Measurements from ENCODE around the gene TSPAN12. TPM values are rescaled to one million over a fixed set of nuclear protein-coding genes. Genes with fewer than 3 reads are reported as not detected.

Gene TSPAN12
- total and polyA plus RNA-seq, 2 donors (not counting 1 experiment from before 2014, with no cell fraction given) = 1.7 to 2.7 TPM

GRCh38 chr7:120862987-120863590, 5.1 kb upstream of the TSPAN12 start:
- no peak overlapping the region for H3K4me3 ChIP-seq (replicated peaks in 1 of 4; ENCODE audit: control extremely low read depth in 1 of 4, insufficient read depth in 1 of 4, low read depth in 3 of 4, low read length in 4 of 4)
- H2AFZ ChIP-seq (ENCODE audit: low read length) = no peak overlapping the region
- no peaks in the 10 kb centered on the region for H3K36me3 ChIP-seq (ENCODE audit: control insufficient read depth, insufficient read depth, low read length)
- DNase-seq (ENCODE audit: low read depth in 2 of 2) = peak in 1 of 2 donors; percentile 8
- no peak for TF ChIP-seq CTCF (conservative IDR thresholded peaks at IDR 0.05 in 1 of 2, IDR thresholded peaks at IDR 0.05 in 1 of 2; ENCODE audit: low read depth in 1 of 2, low read length in 2 of 2)
- no peak for TF ChIP-seq EZH2 (IDR thresholded peaks at IDR 0.05; ENCODE audit: low read length, missing control alignments)
- H3K27ac ChIP-seq (ENCODE audit: insufficient read depth, low read length) = no peak overlapping the region
- no peak overlapping the region for H3K4me2 ChIP-seq (ENCODE audit: extremely low read depth, insufficient read depth, low read length)
- no peaks in the 10 kb centered on the region for H3K4me1 ChIP-seq (ENCODE audit: control insufficient read depth, extremely low read depth, insufficient read depth, low read length)
- no peaks in the 10 kb centered on the region for H3K9me3 ChIP-seq (ENCODE audit: control insufficient read depth, insufficient read depth, low read depth, low read length)
- H3K9ac ChIP-seq (ENCODE audit: insufficient read depth, low read length) = no peak overlapping the region
- H3K79me2 ChIP-seq (ENCODE audit: control insufficient read depth, insufficient read depth, low read length) = no peaks in the 10 kb centered on the region
- peaks cover 2% of the 10 kb centered on the region for H3K27me3 ChIP-seq (ENCODE audit: control insufficient read depth, insufficient read depth, low read length)
- H4K20me1 ChIP-seq (ENCODE audit: control insufficient read depth, extremely low read depth, insufficient read depth, low read length) = no peaks in the 10 kb centered on the region

GRCh38 chr7:120860156-120860555, 2.2 kb upstream of the TSPAN12 start:
- TF ChIP-seq CTCF (conservative IDR thresholded peaks at IDR 0.05 in 1 of 2, IDR thresholded peaks at IDR 0.05 in 1 of 2; ENCODE audit: low read depth in 1 of 2, low read length in 2 of 2) (no peak), EZH2 (IDR thresholded peaks at IDR 0.05; ENCODE audit: low read length, missing control alignments) (no peak)
- Histone ChIP-seq H3K27ac (ENCODE audit: insufficient read depth, low read length) (no peak overlapping the region), H4K20me1 (ENCODE audit: control insufficient read depth, extremely low read depth, insufficient read depth, low read length) (no peaks in the 10 kb centered on the region), H3K4me3 (replicated peaks in 1 of 4; ENCODE audit: control extremely low read depth in 1 of 4, insufficient read depth in 1 of 4, low read depth in 3 of 4, low read length in 4 of 4) (no peak overlapping the region), H3K4me2 (ENCODE audit: extremely low read depth, insufficient read depth, low read length) (no peak overlapping the region), H3K36me3 (ENCODE audit: control insufficient read depth, insufficient read depth, low read length) (no peaks in the 10 kb centered on the region), H3K27me3 (ENCODE audit: control insufficient read depth, insufficient read depth, low read length) (no peaks in the 10 kb centered on the region), H3K79me2 (ENCODE audit: control insufficient read depth, insufficient read depth, low read length) (no peaks in the 10 kb centered on the region), H3K4me1 (ENCODE audit: control insufficient read depth, extremely low read depth, insufficient read depth, low read length) (no peaks in the 10 kb centered on the region), H3K9me3 (ENCODE audit: control insufficient read depth, insufficient read depth, low read depth, low read length) (no peaks in the 10 kb centered on the region), H2AFZ (ENCODE audit: low read length) (no peak overlapping the region), H3K9ac (ENCODE audit: insufficient read depth, low read length) (no peak overlapping the region)
- DNase-seq (ENCODE audit: low read depth in 2 of 2) = no peak

GRCh38 chr7:120859459-120859858, 1.5 kb upstream of the TSPAN12 start:
- DNase-seq (ENCODE audit: low read depth in 2 of 2) = no peak
- Histone ChIP-seq H3K4me1 (ENCODE audit: control insufficient read depth, extremely low read depth, insufficient read depth, low read length) (no peaks in the 10 kb centered on the region), H3K27ac (ENCODE audit: insufficient read depth, low read length) (no peak overlapping the region), H3K4me2 (ENCODE audit: extremely low read depth, insufficient read depth, low read length) (no peak overlapping the region), H3K27me3 (ENCODE audit: control insufficient read depth, insufficient read depth, low read length) (no peaks in the 10 kb centered on the region), H3K9ac (ENCODE audit: insufficient read depth, low read length) (no peak overlapping the region), H3K9me3 (ENCODE audit: control insufficient read depth, insufficient read depth, low read depth, low read length) (no peaks in the 10 kb centered on the region), H3K79me2 (ENCODE audit: control insufficient read depth, insufficient read depth, low read length) (no peaks in the 10 kb centered on the region), H3K4me3 (replicated peaks in 1 of 4; ENCODE audit: control extremely low read depth in 1 of 4, insufficient read depth in 1 of 4, low read depth in 3 of 4, low read length in 4 of 4) (no peak overlapping the region), H4K20me1 (ENCODE audit: control insufficient read depth, extremely low read depth, insufficient read depth, low read length) (no peaks in the 10 kb centered on the region), H2AFZ (ENCODE audit: low read length) (no peak overlapping the region), H3K36me3 (ENCODE audit: control insufficient read depth, insufficient read depth, low read length) (no peaks in the 10 kb centered on the region)
- TF ChIP-seq CTCF (conservative IDR thresholded peaks at IDR 0.05 in 1 of 2, IDR thresholded peaks at IDR 0.05 in 1 of 2; ENCODE audit: low read depth in 1 of 2, low read length in 2 of 2) = no peak
- TF ChIP-seq EZH2 (IDR thresholded peaks at IDR 0.05; ENCODE audit: low read length, missing control alignments) = no peak
